Suprapubic skin (tissue), 4 donors: ENCODE measurements around the gene DDX10. TPM values are rescaled to one million over a fixed set of nuclear protein-coding genes. Genes with fewer than 3 reads are reported as not detected.

Source experiments
- DNase-seq, 2 donors: peaks; one replicate each; pipeline ENCODE4 v3.0.0-alpha.2; 2019; ENCODE audit warnings: low spot score in 2 of 2
- H3K27ac ChIP-seq: fragments of 200-600 bp; sonication (generic); one replicate; pipeline ENCODE4 v1.5.1; 2019
- H3K27me3 ChIP-seq: fragments of 200-600 bp; sonication (generic); one replicate; pipeline ENCODE4 v1.5.1; 2019
- H3K36me3 ChIP-seq: fragments of 200-600 bp; sonication (generic); one replicate; pipeline ENCODE4 v1.5.1; 2019
- H3K4me1 ChIP-seq: fragments of 200-600 bp; sonication (generic); one replicate; pipeline ENCODE4 v1.5.1; 2019
- H3K4me3 ChIP-seq: fragments of 200-600 bp; sonication (generic); one replicate; pipeline ENCODE4 v1.5.1; 2019; ENCODE audit warnings: mild to moderate bottlenecking
- H3K9me3 ChIP-seq: fragments of 200-600 bp; sonication (generic); one replicate; pipeline ENCODE4 v1.5.1; 2019
- CTCF ChIP-seq, 2 donors: fragments of 200-600 bp in 1 of 2; fragments of 450-650 bp in 1 of 2; sonication (generic) in 1 of 2; IDR thresholded peaks; one replicate each; pipeline ENCODE4 v1.5.1; 2016 to 2019; ENCODE audit warnings: antibody characterized with exemption in 2 of 2, mild to moderate bottlenecking in 1 of 2, moderate library complexity in 1 of 2
- EP300 ChIP-seq: sonication (generic); formaldehyde crosslinking; IDR thresholded peaks from one replicate; pipeline ENCODE4 v1.6.1; 2017; ENCODE audit warnings: antibody characterized with exemption
- POLR2A ChIP-seq, 2 donors: fragments of 450-650 bp; IDR thresholded peaks; one replicate each; pipeline ENCODE4 v1.6.1; 2017; ENCODE audit warnings: antibody characterized with exemption in 2 of 2, mild to moderate bottlenecking in 2 of 2, moderate library complexity in 2 of 2
- POLR2AphosphoS5 ChIP-seq, 3 donors: sonication (generic); formaldehyde crosslinking; IDR thresholded peaks; one replicate each; pipeline ENCODE4 v1.6.1; 2017; ENCODE audit warnings: antibody characterized with exemption in 3 of 3
- WGBS: methylation state at CpG from one replicate; pipeline ENCODE4 v1.1.5; 2018; 5-methylcytosine and 5-hydroxymethylcytosine counted together
- total RNA-seq, 4 donors: library from RNA; depleted of rRNA; stranded (reverse); fragments of >200 nt; gene quantifications; one replicate each; pipeline ENCODE4 v1.1.0, GENCODE V29; 2016

Gene DDX10
- total RNA-seq, 4 donors from 2014 or later: 21.9 to 30.7 (median 27.2) TPM

- Histone ChIP-seq H3K9me3 (no peaks in the 10 kb centered on the region), H3K27me3 (no peaks in the 10 kb centered on the region), H3K27ac (no peak overlapping the region), H3K4me1 (no peaks in the 10 kb centered on the region), H3K36me3 (no peaks in the 10 kb centered on the region), H3K4me3 (no peak overlapping the region)
- 66% methylated on average over 4 of the region's 4 CpGs for WGBS
- no peak for DNase-seq
- TF ChIP-seq CTCF (IDR thresholded peaks at IDR 0.05) (no peak), POLR2A (IDR thresholded peaks at IDR 0.05) (no peak), POLR2AphosphoS5 (IDR thresholded peaks at IDR 0.05) (no peak)
These were observed 205.6 kb downstream of the DDX10 start for GRCh38 chr11:108870373-108871020.

- no peak overlapping the region for H3K4me3 ChIP-seq
- H3K4me1 ChIP-seq: no peaks in the 10 kb centered on the region
- no peaks in the 10 kb centered on the region for H3K36me3 ChIP-seq
- no peaks in the 10 kb centered on the region for H3K27me3 ChIP-seq
- no peak for DNase-seq
- H3K9me3 ChIP-seq: no peaks in the 10 kb centered on the region
- peak in 1 of 2 donors; percentile 8 for TF ChIP-seq CTCF (IDR thresholded peaks at IDR 0.05)
- TF ChIP-seq EP300: no peak
- no peak overlapping the region for H3K27ac ChIP-seq
These were observed 206.3 kb downstream of the DDX10 start for GRCh38 chr11:108871152-108871551.

- DNase-seq: no peak
- no peaks in the 10 kb centered on the region for H3K27me3 ChIP-seq
- TF ChIP-seq EP300: no peak
- no peak for TF ChIP-seq POLR2AphosphoS5 (IDR thresholded peaks at IDR 0.05)
- TF ChIP-seq POLR2A (IDR thresholded peaks at IDR 0.05): no peak
- no peak for TF ChIP-seq CTCF (IDR thresholded peaks at IDR 0.05)
- WGBS: over 99% methylated on average over 2 of the region's 2 CpGs
- H3K4me3 ChIP-seq: no peak overlapping the region
- H3K27ac ChIP-seq: no peak overlapping the region
- no peaks in the 10 kb centered on the region for H3K36me3 ChIP-seq
- no peaks in the 10 kb centered on the region for H3K9me3 ChIP-seq
- no peaks in the 10 kb centered on the region for H3K4me1 ChIP-seq
These were observed 207.0 kb downstream of the DDX10 start for GRCh38 chr11:108871867-108872266.

- DNase-seq: no peak
- 59% methylated on average over 3 of the region's 3 CpGs for WGBS
These were observed 208.0 kb downstream of the DDX10 start for GRCh38 chr11:108872781-108873291.

GRCh38 chr11:108873310-108873709, 208.4 kb downstream of the DDX10 start:
- no peaks in the 10 kb centered on the region for H3K27me3 ChIP-seq
- WGBS: 85% methylated on average over 2 of the region's 2 CpGs
- DNase-seq: no peak
- no peaks in the 10 kb centered on the region for H3K36me3 ChIP-seq
- no peak for TF ChIP-seq EP300
- TF ChIP-seq POLR2AphosphoS5 (IDR thresholded peaks at IDR 0.05): no peak
- no peak for TF ChIP-seq POLR2A (IDR thresholded peaks at IDR 0.05)
- no peak for TF ChIP-seq CTCF (IDR thresholded peaks at IDR 0.05)
- H3K4me3 ChIP-seq: no peak overlapping the region
- H3K4me1 ChIP-seq: no peaks in the 10 kb centered on the region
- no peaks in the 10 kb centered on the region for H3K9me3 ChIP-seq
- H3K27ac ChIP-seq: no peak overlapping the region

More at GRCh38 chr11:108872781-108873291, 208.0 kb downstream of the DDX10 start:
- Histone ChIP-seq H3K4me3 (no peak overlapping the region), H3K4me1 (no peaks in the 10 kb centered on the region), H3K27me3 (no peaks in the 10 kb centered on the region), H3K9me3 (no peaks in the 10 kb centered on the region), H3K27ac (no peak overlapping the region), H3K36me3 (no peaks in the 10 kb centered on the region)
- TF ChIP-seq CTCF (IDR thresholded peaks at IDR 0.05): no peak
- TF ChIP-seq POLR2A (IDR thresholded peaks at IDR 0.05): no peak
- no peak for TF ChIP-seq EP300
- no peak for TF ChIP-seq POLR2AphosphoS5 (IDR thresholded peaks at IDR 0.05)
